ENCODE measurements around the gene GABARAPL1.

GRCh38 chr12:10214895-10215267, 2.2 kb downstream of the GABARAPL1 start:
- TF ChIP-seq CTCF (IDR thresholded peaks at IDR 0.05; ENCODE audit: insufficient read depth, low read length), result no peak
- no peak for TF ChIP-seq POLR2AphosphoS5 (IDR thresholded peaks at IDR 0.05; ENCODE audit: low read depth)

Measured in HL-60 (cell line).